ENCODE results near the gene MUC5AC.
"Not testable (repeated sequence)": the region's sequence is repeated elsewhere in the genome, so short reads cannot be mapped to it uniquely, and the experiment has no call there.

Gene MUC5AC

GRCh38 chr11:1160231-1161101 lies 2.7 kb downstream of the MUC5AC start:
- no peak for DNase-seq (ENCODE audit: low spot score)

- no peak for DNase-seq (ENCODE audit: low spot score)
These were observed 3.8 kb downstream of the MUC5AC start for GRCh38 chr11:1161410-1162137.

GRCh38 chr11:1162138-1162475 lies 4.4 kb downstream of the MUC5AC start:
- DNase-seq (ENCODE audit: low spot score), result no peak

GRCh38 chr11:1162491-1163311 lies 4.9 kb downstream of the MUC5AC start:
- DNase-seq (ENCODE audit: low spot score), result no peak

- DNase-seq (ENCODE audit: low spot score), result no peak
These were observed 5.7 kb downstream of the MUC5AC start for GRCh38 chr11:1163321-1163910.

- DNase-seq (ENCODE audit: low spot score), result no peak
These were observed 6.4 kb downstream of the MUC5AC start for GRCh38 chr11:1163911-1164735.

- not testable (repeated sequence) for DNase-seq (ENCODE audit: low spot score)
These were observed 7.1 kb downstream of the MUC5AC start for GRCh38 chr11:1164779-1165255.

- no peak for DNase-seq (ENCODE audit: low spot score)
These were observed 7.7 kb downstream of the MUC5AC start for GRCh38 chr11:1165256-1166041.

GRCh38 chr11:1167256-1167655 lies 9.5 kb downstream of the MUC5AC start:
- no peak for DNase-seq (ENCODE audit: low spot score)

- no peak for DNase-seq (ENCODE audit: low spot score)
These were observed 10.0 kb downstream of the MUC5AC start for GRCh38 chr11:1167751-1168231.

- DNase-seq (ENCODE audit: low spot score), result no peak
These were observed 10.5 kb downstream of the MUC5AC start for GRCh38 chr11:1168256-1168655.

GRCh38 chr11:1168721-1169161 lies 11.0 kb downstream of the MUC5AC start:
- DNase-seq (ENCODE audit: low spot score), result no peak

GRCh38 chr11:1171223-1171984 lies 13.7 kb downstream of the MUC5AC start:
- no peak for DNase-seq (ENCODE audit: low spot score)

- DNase-seq (ENCODE audit: low spot score), result no peak
These were observed 14.4 kb downstream of the MUC5AC start for GRCh38 chr11:1171985-1172728.

GRCh38 chr11:1172729-1173117 lies 15.0 kb downstream of the MUC5AC start:
- DNase-seq (ENCODE audit: low spot score), result no peak

- DNase-seq (ENCODE audit: low spot score), result not testable (repeated sequence)
These were observed 15.6 kb downstream of the MUC5AC start for GRCh38 chr11:1173396-1173795.

- DNase-seq (ENCODE audit: low spot score), result no peak
These were observed 17.0 kb downstream of the MUC5AC start for GRCh38 chr11:1174441-1175370.

Measured in SK-N-DZ (cell line).